Erythroblast (primary cell): ENCODE measurements around the gene SGSM1.

Source experiments
- DNase-seq, 2 experiments: peaks; one replicate each; lab custom pipeline; 2025; lab: John Stamatoyannopoulos, UW
- GATA1 ChIP-seq: IDR thresholded peaks from 2 replicates; pipeline ENCODE4 v1.6.1; 2011; ENCODE audit warnings: low read depth, mild to moderate bottlenecking, control low read depth, low read length, moderate library complexity
- POLR2A ChIP-seq: IDR thresholded peaks from 2 replicates; pipeline ENCODE4 v1.6.1; 2011; ENCODE audit warnings: mild to moderate bottlenecking, low read length

SGSM1 gene, protein sequence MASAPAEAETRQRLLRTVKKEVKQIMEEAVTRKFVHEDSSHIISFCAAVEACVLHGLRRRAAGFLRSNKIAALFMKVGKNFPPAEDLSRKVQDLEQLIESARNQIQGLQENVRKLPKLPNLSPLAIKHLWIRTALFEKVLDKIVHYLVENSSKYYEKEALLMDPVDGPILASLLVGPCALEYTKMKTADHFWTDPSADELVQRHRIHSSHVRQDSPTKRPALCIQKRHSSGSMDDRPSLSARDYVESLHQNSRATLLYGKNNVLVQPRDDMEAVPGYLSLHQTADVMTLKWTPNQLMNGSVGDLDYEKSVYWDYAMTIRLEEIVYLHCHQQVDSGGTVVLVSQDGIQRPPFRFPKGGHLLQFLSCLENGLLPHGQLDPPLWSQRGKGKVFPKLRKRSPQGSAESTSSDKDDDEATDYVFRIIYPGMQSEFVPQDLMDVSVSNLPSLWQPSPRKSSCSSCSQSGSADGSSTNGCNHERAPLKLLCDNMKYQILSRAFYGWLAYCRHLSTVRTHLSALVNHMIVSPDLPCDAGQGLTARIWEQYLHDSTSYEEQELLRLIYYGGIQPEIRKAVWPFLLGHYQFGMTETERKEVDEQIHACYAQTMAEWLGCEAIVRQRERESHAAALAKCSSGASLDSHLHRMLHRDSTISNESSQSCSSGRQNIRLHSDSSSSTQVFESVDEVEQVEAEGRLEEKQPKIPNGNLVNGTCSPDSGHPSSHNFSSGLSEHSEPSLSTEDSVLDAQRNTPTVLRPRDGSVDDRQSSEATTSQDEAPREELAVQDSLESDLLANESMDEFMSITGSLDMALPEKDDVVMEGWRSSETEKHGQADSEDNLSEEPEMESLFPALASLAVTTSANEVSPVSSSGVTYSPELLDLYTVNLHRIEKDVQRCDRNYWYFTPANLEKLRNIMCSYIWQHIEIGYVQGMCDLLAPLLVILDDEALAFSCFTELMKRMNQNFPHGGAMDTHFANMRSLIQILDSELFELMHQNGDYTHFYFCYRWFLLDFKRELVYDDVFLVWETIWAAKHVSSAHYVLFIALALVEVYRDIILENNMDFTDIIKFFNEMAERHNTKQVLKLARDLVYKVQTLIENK

DNA sequence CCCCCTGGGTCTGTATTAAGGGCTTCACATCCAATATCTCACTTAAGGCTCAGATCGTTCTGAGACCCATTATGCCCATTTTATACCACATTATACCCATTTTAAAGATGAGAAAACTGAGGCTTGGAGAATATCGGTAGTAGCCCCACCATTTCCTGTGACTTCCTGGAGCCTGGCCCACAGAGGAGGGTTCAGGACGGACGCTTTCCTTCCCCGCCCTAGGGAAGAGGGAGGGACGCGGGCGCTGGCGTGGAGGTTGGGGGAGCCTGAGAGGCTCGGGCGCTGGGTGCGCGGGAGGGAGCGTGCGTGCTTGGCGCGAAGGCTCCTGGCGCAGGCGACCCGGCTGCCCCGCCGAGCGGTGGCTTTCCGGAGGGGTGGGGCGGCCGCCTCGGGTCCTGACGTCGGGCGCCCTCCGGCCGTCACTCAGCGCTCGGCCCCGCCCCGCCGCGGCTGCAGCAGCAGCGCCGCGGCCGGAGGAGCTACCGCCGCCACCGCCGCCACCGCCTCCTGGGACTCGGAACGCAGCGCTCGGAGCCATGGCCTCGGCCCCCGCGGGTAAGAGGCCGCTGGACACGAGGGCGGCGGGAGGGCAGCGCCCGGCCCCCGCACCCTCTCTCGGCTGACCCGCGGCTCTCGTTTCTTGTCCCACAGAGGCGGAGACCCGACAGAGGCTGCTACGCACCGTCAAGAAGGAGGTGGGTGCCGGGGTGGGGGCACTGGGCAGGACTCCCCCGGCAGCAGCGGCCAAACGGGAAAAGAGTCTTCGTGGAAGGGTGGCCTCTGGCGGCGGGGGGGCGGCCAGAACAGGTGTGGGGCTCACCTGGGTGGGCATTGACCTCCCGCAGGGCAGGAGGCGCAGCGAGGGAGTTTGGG is at the start of gene SGSM1:
SGSM1 (plus strand) TSS at position 422 of the 873 bp plus-strand sequence; CDS start at position 537, 115 bp downstream.
- no peak for TF ChIP-seq GATA1
- peak; percentile 14 for TF ChIP-seq POLR2A
- DNase-seq: peak; percentile 80 to 82

- no peak for TF ChIP-seq POLR2A
- no peak for TF ChIP-seq GATA1
- DNase-seq: peak; percentile 74 to 87
Measured at GRCh38 chr22:24758164-24758799, 47.7 kb upstream of the SGSM1 start.

DNA sequence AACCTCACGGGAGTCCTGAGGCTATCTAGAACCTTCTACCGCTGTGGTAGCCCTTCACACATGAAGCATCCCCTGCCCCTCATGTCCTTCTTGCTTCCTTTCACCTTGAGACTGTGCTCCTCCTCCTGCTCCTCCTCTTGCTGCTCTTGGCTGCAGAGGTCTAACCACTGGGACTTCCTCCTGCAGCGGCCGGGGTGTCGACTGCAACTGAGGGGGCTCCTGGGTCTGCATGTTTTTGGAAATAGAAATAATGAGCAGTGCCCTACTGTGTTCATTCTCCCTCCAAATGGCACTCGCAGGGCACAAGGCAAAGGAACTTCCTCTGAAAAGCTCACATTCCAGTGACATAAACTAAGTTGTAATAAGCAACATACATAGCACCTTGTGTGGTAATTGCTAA is 46.2 kb upstream of the SGSM1 start:
- no peak for TF ChIP-seq GATA1
- TF ChIP-seq POLR2A: no peak
- DNase-seq: no peak

- no peak for TF ChIP-seq POLR2A
- no peak for TF ChIP-seq GATA1
- no peak for DNase-seq
Measured at GRCh38 chr22:24760708-24761306, 45.2 kb upstream of the SGSM1 start.

GRCh38 chr22:24761888-24762675 is 43.9 kb upstream of the SGSM1 start:
- DNase-seq: no peak
- TF ChIP-seq POLR2A (no peak), GATA1 (no peak)

GRCh38 chr22:24763872-24764485 is 42.0 kb upstream of the SGSM1 start:
- DNase-seq: no peak
- no peak for TF ChIP-seq GATA1
- no peak for TF ChIP-seq POLR2A

DNA sequence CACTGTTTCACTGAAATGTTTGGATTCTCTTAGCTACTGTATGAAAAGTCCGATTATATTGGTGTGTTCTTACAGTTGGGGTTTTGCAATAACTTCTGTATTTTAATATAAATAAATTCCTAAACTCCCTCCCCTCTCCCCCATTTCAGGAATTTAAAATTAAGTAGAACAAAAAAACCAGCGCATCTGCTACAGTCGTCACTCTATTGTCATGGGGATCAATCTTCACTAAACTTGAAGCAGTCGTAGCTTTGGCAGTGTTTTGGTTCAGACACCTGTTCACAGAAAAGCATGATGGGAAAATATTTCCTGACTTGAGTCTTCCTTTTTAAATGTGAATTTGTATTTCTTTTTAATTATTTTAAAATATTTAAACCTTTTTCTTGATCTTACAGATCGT is 40.8 kb upstream of the SGSM1 start:
- no peak for TF ChIP-seq GATA1
- no peak for TF ChIP-seq POLR2A
- DNase-seq: no peak

GRCh38 chr22:24768537-24769374 is 37.3 kb upstream of the SGSM1 start:
- peak; percentile 54 to 66 for DNase-seq
- no peak for TF ChIP-seq GATA1
- no peak for TF ChIP-seq POLR2A

- no peak for DNase-seq
- TF ChIP-seq GATA1 (no peak), POLR2A (no peak)
Measured at GRCh38 chr22:24772493-24773220, 33.4 kb upstream of the SGSM1 start.

- no peak for TF ChIP-seq POLR2A
- no peak for TF ChIP-seq GATA1
- DNase-seq: no peak
Measured at GRCh38 chr22:24775769-24776492, 30.1 kb upstream of the SGSM1 start.
